Lower leg skin (tissue), 4 donors: Measurements from ENCODE around the gene CELF2. TPM values are rescaled to one million over a fixed set of nuclear protein-coding genes. Genes with fewer than 3 reads are reported as not detected.
A peak's percentile ranks its signal among the peaks of the same experiment; 100 is the strongest.

Experiments
- DNase-seq, 2 donors: peaks; one replicate each; pipeline ENCODE4 v3.0.0-alpha.2; 2019; ENCODE audit warnings: low spot score in 2 of 2
- H3K4me3 ChIP-seq: fragments of 200-600 bp; sonication (generic); 2 replicates; pipeline ENCODE4 v1.5.1; 2017; ENCODE audit warnings: mild to moderate bottlenecking, low read depth; ENCODE audit not compliant: poor library complexity, severe bottlenecking
- POLR2A ChIP-seq, 2 donors: fragments of 450-650 bp; IDR thresholded peaks; one replicate each; pipeline ENCODE4 v1.6.1; 2016 to 2017; ENCODE audit warnings: antibody characterized with exemption in 2 of 2, mild to moderate bottlenecking in 1 of 2, moderate library complexity in 1 of 2
- WGBS, 2 donors: methylation state at CpG; one replicate each; pipeline ENCODE4 v1.1.5; 2018; 5-methylcytosine and 5-hydroxymethylcytosine counted together
- intact Hi-C: fragments of 100-400 bp; cut with DNase I; formaldehyde crosslinking; loops from one replicate; pipeline ENCODE4 v1.15.0; 2023; ENCODE audit warnings: low total_unique reads
- total RNA-seq, 4 donors: library from RNA; depleted of rRNA; stranded (reverse); fragments of >200 nt; gene quantifications; one replicate each; pipeline ENCODE4 v1.1.0, GENCODE V29; 2016
- TF ChIP-seq, protein P1 (sequence below), 3 donors: fragments of 450-650 bp; IDR thresholded peaks; one replicate each; pipeline ENCODE4 v1.5.1; 2016; ENCODE audit warnings: antibody characterized with exemption in 3 of 3, mild to moderate bottlenecking in 3 of 3, moderate library complexity in 2 of 3

Gene CELF2
- total RNA-seq, 4 donors from 2014 or later: 16.9 to 39.9 (median 20.7) TPM

DNA sequence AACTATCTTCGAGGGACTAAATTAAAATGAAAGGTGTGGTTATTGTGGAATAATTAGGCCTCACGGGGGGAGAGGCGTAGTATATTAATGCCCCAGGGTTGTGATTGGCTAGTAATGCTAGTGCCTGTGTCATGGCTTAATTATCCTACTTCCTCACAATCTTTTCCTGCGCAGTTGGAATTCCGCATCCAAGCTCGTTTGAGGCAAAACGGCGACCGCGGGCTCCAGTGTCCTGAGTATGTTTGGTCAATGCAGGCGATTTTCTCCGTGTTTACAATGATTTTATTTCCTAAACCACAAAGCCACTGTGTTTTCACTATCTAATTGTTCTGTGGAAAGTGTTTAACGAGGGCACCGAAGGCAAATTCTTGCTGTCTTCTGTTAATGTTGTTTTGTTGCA lies 282.9 kb downstream of the CELF2 start:
- DNase-seq: peak in 1 of 2 donors; percentile 42
- intact Hi-C loops: no loop called here
- TF ChIP-seq, protein P1, sequence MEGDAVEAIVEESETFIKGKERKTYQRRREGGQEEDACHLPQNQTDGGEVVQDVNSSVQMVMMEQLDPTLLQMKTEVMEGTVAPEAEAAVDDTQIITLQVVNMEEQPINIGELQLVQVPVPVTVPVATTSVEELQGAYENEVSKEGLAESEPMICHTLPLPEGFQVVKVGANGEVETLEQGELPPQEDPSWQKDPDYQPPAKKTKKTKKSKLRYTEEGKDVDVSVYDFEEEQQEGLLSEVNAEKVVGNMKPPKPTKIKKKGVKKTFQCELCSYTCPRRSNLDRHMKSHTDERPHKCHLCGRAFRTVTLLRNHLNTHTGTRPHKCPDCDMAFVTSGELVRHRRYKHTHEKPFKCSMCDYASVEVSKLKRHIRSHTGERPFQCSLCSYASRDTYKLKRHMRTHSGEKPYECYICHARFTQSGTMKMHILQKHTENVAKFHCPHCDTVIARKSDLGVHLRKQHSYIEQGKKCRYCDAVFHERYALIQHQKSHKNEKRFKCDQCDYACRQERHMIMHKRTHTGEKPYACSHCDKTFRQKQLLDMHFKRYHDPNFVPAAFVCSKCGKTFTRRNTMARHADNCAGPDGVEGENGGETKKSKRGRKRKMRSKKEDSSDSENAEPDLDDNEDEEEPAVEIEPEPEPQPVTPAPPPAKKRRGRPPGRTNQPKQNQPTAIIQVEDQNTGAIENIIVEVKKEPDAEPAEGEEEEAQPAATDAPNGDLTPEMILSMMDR (IDR thresholded peaks at IDR 0.05): no peak
- TF ChIP-seq POLR2A (IDR thresholded peaks at IDR 0.05): no peak
- no peak overlapping the region for H3K4me3 ChIP-seq
- WGBS, 2 donors: 84 to 88% methylated on average over 14 of the region's 14 CpGs

DNA sequence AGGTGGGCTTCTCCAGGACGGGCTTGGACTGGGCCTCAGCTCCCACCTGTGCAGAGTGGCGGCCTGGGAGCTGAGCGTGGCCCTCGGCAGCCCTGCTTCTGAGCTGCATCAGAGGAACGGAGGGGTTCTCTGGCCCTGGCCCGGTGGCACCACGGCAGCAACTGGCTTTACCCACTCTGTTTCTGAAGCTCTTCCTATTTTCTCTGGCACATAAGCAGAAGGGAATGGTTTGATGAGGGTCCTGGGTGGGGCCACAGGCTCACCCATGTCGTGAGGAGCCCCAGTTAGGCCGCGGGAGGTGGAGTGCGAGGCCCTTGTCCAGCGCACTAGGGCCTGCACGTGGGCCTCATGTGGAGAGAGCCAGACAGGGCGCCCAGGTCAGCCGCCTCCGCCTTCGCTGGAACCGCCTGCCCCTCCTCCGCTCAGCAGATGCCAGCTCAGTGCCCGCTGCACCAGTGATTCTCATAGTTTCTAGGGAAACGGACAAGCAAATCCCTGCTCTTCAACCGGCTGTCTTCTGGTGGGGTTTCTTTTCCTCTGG lies 284.0 kb downstream of the CELF2 start:
- no peak for TF ChIP-seq POLR2A (IDR thresholded peaks at IDR 0.05)
- intact Hi-C loops: no loop called here
- H3K4me3 ChIP-seq: no peak overlapping the region
- WGBS, 2 donors: 91 to 98% methylated on average over 17 to 21 of the region's 22 CpGs
- DNase-seq: peak in 1 of 2 donors; percentile 66

DNA sequence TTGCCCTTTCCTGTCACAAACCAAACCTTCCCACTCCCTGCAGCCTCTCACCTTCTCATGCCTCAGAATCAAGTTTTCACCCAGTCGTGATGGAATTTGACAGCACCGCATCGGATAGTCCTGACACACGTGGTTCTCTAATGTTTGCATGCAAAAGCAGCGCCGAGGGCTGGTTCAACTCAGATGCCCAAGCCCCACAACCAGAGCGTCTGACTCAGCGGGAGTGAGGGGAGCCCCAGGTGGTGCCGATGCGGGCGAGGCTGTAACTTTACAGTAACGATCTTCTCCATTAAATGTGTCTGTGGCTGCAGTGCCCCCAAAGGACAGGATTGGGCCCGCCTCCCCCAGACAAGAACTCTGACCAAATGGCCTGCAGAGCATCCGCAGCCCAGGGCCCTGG lies 284.5 kb downstream of the CELF2 start:
- H3K4me3 ChIP-seq: no peak overlapping the region
- no peak for TF ChIP-seq POLR2A (IDR thresholded peaks at IDR 0.05)
- TF ChIP-seq, protein P1 (IDR thresholded peaks at IDR 0.05): no peak
- intact Hi-C loops: no loop called here
- DNase-seq: peak in 1 of 2 donors; percentile 80
- WGBS, 2 donors: 93 to 94% methylated on average over 13 to 14 of the region's 14 CpGs

DNA sequence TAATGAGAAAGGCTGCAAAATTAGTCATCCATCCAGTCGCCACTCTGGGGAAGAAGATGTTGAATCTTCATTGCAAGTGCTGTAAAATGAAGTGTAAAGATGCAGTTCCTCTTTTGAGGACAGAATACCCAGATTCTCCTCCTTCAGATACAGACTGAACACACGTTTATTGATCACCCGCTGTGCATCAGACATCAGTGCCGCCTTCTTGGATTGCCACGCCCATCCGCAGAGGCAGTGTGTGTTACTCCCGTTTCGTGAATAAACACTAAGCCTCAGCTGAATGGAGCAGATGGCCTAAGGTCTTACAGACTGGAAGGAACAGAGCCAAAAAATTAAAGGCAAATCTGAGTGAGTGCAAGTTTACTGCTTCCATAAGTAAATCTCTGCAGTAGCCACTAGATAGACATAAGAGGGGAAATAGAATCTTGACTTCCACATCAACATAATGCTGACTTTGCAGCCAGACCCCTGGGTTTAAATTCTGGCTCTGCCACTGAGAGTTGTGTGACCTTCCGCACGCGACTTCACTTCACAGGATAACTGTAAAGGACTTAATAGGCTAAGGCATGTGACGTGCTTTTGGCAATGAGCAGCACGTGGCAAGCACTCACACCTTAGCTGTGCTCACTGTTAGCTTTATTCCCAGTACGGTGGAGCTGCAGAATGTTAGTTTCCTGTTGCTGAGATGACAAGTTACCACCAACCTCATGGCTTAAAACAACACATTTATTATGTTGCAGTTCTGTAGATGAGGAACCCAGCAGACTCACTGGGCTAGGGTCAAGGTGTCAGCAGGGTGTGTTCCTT lies 285.9 kb downstream of the CELF2 start:
- intact Hi-C loops: no loop called here
- DNase-seq: peak in 1 of 2 donors; percentile 67
- TF ChIP-seq, protein P1 (IDR thresholded peaks at IDR 0.05): no peak
- no peak overlapping the region for H3K4me3 ChIP-seq
- WGBS, 2 donors: 86 to 92% methylated on average over 14 of the region's 14 CpGs

DNA sequence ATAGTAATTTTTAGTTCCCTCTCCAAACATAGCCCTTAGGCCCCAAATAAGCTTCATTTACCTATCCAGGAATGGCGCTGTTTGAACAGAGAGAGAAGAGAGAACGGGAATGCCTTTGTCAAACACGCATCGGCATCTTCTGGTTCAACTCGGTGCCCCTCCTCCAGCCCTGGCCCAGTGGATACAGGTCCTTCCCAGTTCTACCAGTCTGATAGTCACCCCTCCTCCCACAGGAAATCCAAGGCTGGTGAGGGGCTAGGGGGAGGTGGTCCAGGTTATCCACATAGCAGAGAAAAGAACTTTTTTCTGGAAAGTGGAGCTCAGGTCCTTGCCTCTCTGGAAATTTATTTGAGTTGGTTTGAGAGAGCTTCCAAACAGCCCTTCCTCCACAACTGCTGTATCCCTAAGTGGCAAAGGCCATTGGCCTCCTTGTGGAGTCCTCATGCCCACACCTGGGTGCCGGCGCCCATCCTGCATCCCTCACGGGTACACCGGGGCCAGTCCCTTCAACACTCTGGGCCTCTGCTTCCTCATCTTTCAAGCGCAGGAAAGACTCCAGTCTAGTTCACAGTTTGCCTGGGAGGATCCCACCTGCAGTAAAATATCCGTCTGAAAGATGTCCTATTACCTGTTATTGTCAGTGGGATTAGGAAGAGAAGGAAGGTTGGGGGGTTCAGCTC lies 287.4 kb downstream of the CELF2 start:
- no peak for TF ChIP-seq POLR2A (IDR thresholded peaks at IDR 0.05)
- TF ChIP-seq, protein P1 (IDR thresholded peaks at IDR 0.05): no peak
- intact Hi-C loops: no loop called here
- H3K4me3 ChIP-seq: no peak overlapping the region
- WGBS, 2 donors: 98 to 99% methylated on average over 11 of the region's 11 CpGs
- peak in 1 of 2 donors; percentile 81 for DNase-seq
